K562 (cell line): ENCODE measurements around the gene NME2. TPM values are rescaled to one million over a fixed set of nuclear protein-coding genes. Genes with fewer than 3 reads are reported as not detected.

Experiments used
- BACH1 ChIP-seq: fragments of 200-800 bp; sonication (Bioruptor generic); IDR thresholded peaks from 2 replicates; pipeline ENCODE4 v1.6.1; 2016; ENCODE audit warnings: missing genetic modification characterization, missing compliant biosample characterization
- CUX1 ChIP-seq: fragments of 200-800 bp; sonication (Bioruptor generic); IDR thresholded peaks from 2 replicates; pipeline ENCODE4 v1.6.1; 2016; ENCODE audit warnings: missing genetic modification characterization, missing compliant biosample characterization
- REST ChIP-seq, 2 experiments: fragments of 450-650 bp; formaldehyde crosslinking in 1 of 2; IDR thresholded peaks; 2 replicates each; pipeline versions ENCODE4 v1.4.0 to v1.6.1; 2014 to 2020; ENCODE audit warnings: mild to moderate bottlenecking in 2 of 2, borderline replicate concordance in 1 of 2, low read depth in 1 of 2
- SMAD4 ChIP-seq: fragments of 250-450 bp; sonication (Bioruptor Pico); conservative IDR thresholded peaks from 2 replicates; pipeline ENCODE4 v1.8.0; 2021; ENCODE audit warnings: inconsistent platforms, mild to moderate bottlenecking, moderate library complexity
- SMARCA4 ChIP-seq: fragments of 450-650 bp; IDR thresholded peaks from 2 replicates; pipeline ENCODE4 v1.6.1; 2016
- TCF3 ChIP-seq: sonication (generic); formaldehyde crosslinking; IDR thresholded peaks from 2 replicates; pipeline ENCODE4 v1.4.0; 2020; ENCODE audit warnings: mild to moderate bottlenecking, missing genetic modification reagents
- YY1 ChIP-seq, 3 experiments: IDR thresholded peaks; 2 replicates each; pipeline ENCODE4 v1.6.1; 2011; ENCODE audit warnings: low read length in 2 of 3, mild to moderate bottlenecking in 2 of 3, moderate library complexity in 2 of 3, borderline replicate concordance in 1 of 3, control low read depth in 1 of 3, low read depth in 1 of 3; ENCODE audit not compliant: insufficient read depth in 3 of 3, insufficient replicate concordance in 2 of 3, control insufficient read depth in 1 of 3, insufficient read length in 1 of 3; ENCODE audit errors: extremely low read depth in 1 of 3
- ZBED1 ChIP-seq: IDR thresholded peaks from 2 replicates; pipeline ENCODE4 v1.6.1; 2014
- ZNF740 ChIP-seq, 3 experiments: fragments of 200-800 bp in 1 of 3; sonication (Bioruptor generic) in 1 of 3; sonication (generic) in 1 of 3; formaldehyde crosslinking in 1 of 3; IDR thresholded peaks; 2 replicates each; pipeline versions ENCODE4 v1.6.1 to v1.8.0; 2016 to 2022; ENCODE audit warnings: mild to moderate bottlenecking in 2 of 3, missing compliant biosample characterization in 2 of 3, missing genetic modification characterization in 2 of 3, missing genetic modification reagents in 1 of 3
- ZNF79 ChIP-seq: fragments of 250-450 bp; sonication (Bioruptor Pico); IDR thresholded peaks from 2 replicates; pipeline ENCODE4 v1.4.0; 2020; ENCODE audit warnings: low read depth, mild to moderate bottlenecking, moderate library complexity
- polyA plus RNA-seq, 8 experiments: library from polyadenylated mRNA; depleted of rRNA in 4 of 8; stranded (reverse) in 5 of 8; unstranded in 3 of 8; fragments of >200 nt; fragmentation: Nextera tagmentation in 2 of 8; fragmentation: Illumina TruSeq in 1 of 8; extraction: Ambion mirVana in 2 of 8; extraction: Trizol in 1 of 8; gene quantifications; 2 replicates each; pipeline versions ENCODE4 v1.2.1 to v1.2.3, GENCODE V29; 2011 to 2014; ENCODE audit warnings: inconsistent platforms in 1 of 8, missing spikeins in 1 of 8
- total RNA-seq, 7 experiments: library from RNA; depleted of rRNA in 6 of 7; stranded (reverse); fragments of >200 nt in 6 of 7; fragmentation: Illumina TruSeq in 2 of 7; extraction: Trizol in 2 of 7; gene quantifications; 2 replicates each; pipeline versions ENCODE4 v1.2.1 to v1.2.3, GENCODE V29; 2011 to 2021; ENCODE audit warnings: low replicate concordance in 1 of 7

NME2 gene
- total and polyA plus RNA-seq, 9 of the 15 experiments (the other 6 are each of a cell fraction or from before 2014, with no cell fraction given), result 684 to 1,202 (median 924) TPM

- TF ChIP-seq CUX1 (CRISPR knock-in tag) (no peak), YY1 (IDR thresholded peaks at IDR 0.05; ENCODE audit: borderline replicate concordance in 1 of 3, control insufficient read depth in 1 of 3, extremely low read depth in 1 of 3, insufficient read depth in 3 of 3, insufficient read length in 1 of 3, insufficient replicate concordance in 2 of 3, low read depth in 1 of 3, low read length in 2 of 3) (peak in 2 of 3 experiments; percentile 46 to 75), ZNF79 (no peak), BACH1 (tag) (peak; percentile 85), SMARCA4 (peak; percentile 83), TCF3 (CRISPR knock-in tag) (0 out of 2 replicates have a peak, but pooled peaks have one; percentile 13), REST (IDR thresholded peaks at IDR 0.05; ENCODE audit: borderline replicate concordance) (peak; percentile 86), REST (CRISPR knock-in tag; IDR thresholded peaks at IDR 0.05; ENCODE audit: low read depth) (no peak), ZNF740 (CRISPR knock-in tag; IDR thresholded peaks at IDR 0.05) (no peak), ZNF740 (tag; IDR thresholded peaks at IDR 0.05) (no peak), SMAD4 (CRISPR knock-in tag) (peak; percentile 79), ZBED1 (no peak; the same call in 1 of the 2 replicates)
Measured at GRCh38 chr17:51121620-51122472, 44.4 kb upstream of the NME2 start (continued).
